Measurements from ENCODE around the gene FOXO3.
A peak's percentile ranks its signal among the peaks of the same experiment; 100 is the strongest.

Gene FOXO3

DNA sequence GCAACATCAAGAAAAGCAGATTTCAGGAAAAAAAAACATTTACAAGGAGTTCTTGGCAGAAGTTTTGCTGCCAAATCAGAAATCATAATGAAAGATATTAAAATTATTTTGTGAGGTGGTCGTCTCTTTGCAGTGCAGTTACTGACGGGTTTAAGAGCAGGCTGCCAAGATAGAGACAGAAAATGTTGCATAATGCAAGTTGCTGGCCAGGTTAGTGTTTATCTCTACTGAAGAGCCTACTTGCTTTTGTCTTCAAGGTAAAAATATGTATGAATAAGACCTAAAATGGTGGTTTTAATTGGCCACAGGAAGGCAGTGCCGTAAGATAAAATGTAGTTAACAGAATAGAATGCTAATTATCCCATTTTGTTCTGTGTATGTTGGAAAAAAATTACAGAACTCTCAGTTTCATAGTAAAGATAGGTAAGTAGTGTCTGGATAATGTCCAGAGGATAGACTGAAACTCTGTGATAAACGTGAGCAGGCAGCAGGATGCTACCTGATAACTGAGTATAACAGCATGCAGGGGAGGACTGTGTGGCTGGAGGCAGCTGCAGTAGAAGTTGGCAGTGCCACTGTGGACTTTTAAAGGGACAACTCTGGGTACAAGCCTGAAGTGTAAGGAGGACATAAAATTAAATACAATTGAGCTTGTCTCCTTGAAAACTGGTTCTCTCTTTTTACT is 13.9 kb downstream of the FOXO3 start:
- DNase-seq (ENCODE audit: low read depth in 1 of 2, low spot score in 1 of 2) = no peak

GRCh38 chr6:108575905-108576494 is 15.3 kb downstream of the FOXO3 start:
- no peak for DNase-seq (ENCODE audit: low read depth in 1 of 2, low spot score in 1 of 2)

GRCh38 chr6:108576709-108577108 is 16.0 kb downstream of the FOXO3 start:
- no peak for DNase-seq (ENCODE audit: low read depth in 1 of 2, low spot score in 1 of 2)

DNA sequence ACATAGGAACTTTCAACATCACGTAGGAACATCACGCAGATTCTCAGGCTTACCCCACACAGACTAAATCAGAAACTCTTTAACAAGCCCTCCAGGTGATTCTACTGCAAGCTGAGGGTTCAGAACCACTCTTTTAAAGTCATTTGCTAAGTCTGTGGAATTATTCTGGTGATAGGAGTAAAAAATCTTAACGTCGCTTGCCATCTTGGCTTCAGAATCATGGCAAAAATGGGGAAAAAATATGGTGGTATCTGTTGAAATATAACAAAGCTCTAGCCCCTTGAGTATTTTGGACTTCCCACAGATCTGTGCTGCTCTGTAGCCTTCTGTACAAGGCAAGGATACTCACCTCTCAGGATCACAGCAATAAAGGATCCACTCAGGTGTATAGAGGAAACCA is 17.4 kb downstream of the FOXO3 start:
- no peak for DNase-seq (ENCODE audit: low read depth in 1 of 2, low spot score in 1 of 2)

GRCh38 chr6:108578595-108579327 is 18.0 kb downstream of the FOXO3 start:
- no peak for DNase-seq (ENCODE audit: low read depth in 1 of 2, low spot score in 1 of 2)

DNA sequence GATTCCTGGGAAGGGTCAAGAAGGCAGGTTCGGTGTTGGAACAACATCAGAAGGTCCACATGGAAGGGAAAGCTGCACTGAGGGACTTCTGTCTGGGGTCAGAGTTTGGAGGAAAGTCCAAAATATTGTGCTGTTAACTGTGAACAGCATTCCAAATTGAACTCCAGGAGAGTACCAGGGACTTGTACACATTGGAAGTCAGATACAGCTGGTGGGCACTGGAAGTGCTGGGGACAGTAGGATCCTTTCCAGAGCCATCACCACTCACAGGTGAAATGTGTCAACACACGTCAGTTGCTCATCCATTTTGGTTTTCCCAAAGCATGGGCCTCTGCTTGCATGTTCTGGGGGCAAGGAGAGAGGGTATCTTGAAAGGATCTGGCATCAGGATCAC is 18.6 kb downstream of the FOXO3 start:
- DNase-seq (ENCODE audit: low read depth in 1 of 2, low spot score in 1 of 2) = no peak

DNA sequence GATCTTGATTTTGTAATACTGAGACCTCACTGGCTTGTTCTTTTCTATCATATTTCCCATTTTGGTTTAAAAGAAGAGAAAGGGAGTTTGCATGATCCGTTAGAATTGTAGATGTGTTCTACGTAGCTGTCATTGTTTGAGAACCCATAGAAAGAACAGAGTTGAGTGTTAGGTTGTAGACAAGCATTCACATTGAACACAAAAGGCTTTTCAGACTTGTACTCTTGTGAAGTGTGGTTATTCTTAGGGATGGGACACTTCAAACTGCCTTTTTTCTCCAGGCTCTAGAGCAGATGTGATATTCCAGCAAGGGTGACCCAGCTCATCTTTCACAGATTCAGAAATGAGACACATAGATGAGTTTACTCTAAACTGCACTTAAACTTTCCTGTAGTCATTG is 19.9 kb downstream of the FOXO3 start:
- no peak for DNase-seq (ENCODE audit: low read depth in 1 of 2, low spot score in 1 of 2)

DNA sequence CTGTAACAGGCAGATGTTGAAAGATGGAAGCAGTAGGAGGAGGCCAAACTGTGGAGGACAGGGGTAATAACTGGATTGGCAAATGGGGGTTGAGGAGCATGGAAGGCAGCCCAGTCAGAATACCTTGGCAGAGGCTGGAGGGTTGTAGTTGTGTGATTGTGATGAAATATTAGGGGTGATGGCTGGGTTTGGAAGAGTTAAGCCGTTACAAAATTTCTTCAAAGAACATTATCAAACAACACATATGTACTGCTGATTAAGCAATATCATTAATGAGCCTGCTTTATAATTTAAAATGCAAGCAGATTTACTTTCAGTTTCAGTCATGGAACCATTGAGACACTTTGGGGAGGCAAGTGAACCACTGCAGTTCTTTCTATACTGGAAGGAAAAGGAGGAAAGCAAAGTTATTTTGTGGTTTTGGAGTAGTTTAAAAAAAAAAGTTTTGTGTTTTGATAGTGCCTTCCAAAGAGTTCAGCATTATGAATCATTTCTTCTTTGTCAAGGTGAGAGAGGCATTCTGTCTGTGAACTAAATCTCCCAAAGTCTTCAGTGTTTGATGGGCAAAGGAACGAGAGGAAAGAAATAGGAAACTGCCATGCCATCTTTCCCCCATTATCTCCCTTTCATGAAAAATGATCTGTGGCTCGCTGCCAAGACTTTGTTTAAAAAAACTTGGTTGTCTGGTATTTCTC is 20.7 kb downstream of the FOXO3 start:
- DNase-seq (ENCODE audit: low read depth in 1 of 2, low spot score in 1 of 2) = no peak

DNA sequence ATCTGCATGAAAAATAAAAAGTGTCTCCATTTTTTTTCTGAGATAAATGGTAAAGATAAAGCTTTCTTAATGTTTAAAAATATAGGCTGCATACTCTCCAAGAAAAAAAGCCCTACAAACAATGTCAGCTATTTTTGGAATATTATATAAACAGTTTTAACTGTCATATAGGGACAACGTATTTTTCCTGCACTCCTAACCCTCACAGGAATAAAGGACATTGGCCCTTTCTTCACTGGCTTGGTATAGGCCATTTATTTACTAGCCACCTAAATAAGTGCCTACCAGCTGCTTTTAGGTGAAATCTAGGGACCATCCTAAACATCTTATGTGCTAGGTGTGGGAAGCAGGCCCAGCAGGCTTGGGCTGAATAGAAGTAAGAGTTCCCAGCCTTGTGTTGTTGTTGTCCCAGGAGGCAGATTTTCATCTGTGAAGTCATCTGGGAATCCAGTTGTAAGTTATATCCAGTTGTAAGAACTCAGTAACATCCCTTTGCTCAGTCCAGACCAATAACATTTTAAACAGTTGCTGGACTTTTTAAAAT is 21.3 kb downstream of the FOXO3 start:
- DNase-seq (ENCODE audit: low read depth in 1 of 2, low spot score in 1 of 2) = no peak

DNA sequence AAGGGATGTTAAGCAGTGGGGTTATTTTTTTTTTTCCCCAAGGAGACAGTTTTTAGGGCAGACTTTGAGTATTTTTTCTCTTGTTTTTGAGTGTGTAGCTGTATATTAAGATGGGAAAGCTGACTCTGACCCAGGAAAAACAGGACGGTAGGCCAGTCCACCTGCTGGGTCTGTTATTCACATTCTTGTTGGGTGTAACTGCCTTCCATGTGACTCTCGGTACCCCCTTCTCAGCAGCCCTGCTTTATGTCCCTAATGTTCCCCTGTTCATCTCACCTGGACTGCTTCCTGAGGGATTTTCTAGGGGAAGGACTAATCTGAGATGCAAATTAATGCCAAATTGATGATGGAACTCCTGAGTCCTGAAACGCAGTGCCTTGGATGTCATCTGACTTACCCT is 21.9 kb downstream of the FOXO3 start:
- DNase-seq (ENCODE audit: low read depth in 1 of 2, low spot score in 1 of 2) = no peak

DNA sequence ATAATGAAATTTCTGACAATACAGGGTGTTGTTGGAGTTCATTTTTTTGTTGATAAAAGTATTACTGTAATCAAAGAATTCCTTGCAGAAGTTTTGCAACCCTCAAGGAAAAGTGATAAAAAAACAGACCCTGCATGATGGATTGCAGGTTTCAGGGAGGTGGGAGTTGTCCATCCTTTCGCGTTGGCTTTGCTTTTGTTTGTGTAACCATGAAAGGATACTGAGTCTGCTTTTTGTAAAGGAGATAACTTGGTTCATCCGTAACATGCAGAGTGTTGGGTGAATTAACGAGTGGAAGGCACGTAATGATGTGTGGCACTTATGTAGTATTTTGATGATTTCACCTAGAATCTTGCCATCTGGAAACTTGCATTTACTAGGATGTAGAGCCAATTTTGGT is 23.6 kb downstream of the FOXO3 start:
- DNase-seq (ENCODE audit: low read depth in 1 of 2, low spot score in 1 of 2) = no peak

- DNase-seq (ENCODE audit: low read depth in 1 of 2, low spot score in 1 of 2) = no peak
Measured at GRCh38 chr6:108585359-108585758, 24.6 kb downstream of the FOXO3 start.

DNA sequence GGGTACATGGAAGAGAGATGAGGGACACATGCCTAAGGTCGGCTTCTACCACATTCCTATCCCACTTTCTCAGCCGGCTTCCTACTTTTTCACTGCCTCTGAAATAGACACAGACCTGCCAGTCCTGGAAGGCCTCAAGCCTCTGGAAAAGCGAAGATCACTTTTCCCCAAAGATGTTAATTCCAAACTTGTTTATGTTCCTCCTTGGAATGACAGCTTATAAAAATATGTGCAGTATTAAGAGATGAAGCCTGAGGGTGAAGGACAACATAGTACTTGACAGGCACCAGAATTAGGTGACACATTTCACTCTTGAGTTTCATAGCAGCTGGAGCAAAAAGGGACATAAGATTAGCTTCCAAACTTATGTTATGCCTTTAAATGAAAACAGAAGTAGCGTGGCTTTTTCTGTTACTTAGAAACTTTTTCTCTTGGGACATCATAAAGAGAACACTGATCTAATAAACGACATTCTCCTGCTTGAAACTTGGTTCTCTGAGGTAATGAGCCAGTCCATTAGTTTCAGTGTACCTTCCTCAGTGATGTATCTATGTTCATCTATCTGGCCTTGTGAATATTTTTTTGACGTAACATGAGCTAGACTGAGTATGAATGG is 25.3 kb downstream of the FOXO3 start:
- no peak for DNase-seq (ENCODE audit: low read depth in 1 of 2, low spot score in 1 of 2)

GRCh38 chr6:108587258-108588059 is 26.7 kb downstream of the FOXO3 start:
- no peak for DNase-seq (ENCODE audit: low read depth in 1 of 2, low spot score in 1 of 2)

DNA sequence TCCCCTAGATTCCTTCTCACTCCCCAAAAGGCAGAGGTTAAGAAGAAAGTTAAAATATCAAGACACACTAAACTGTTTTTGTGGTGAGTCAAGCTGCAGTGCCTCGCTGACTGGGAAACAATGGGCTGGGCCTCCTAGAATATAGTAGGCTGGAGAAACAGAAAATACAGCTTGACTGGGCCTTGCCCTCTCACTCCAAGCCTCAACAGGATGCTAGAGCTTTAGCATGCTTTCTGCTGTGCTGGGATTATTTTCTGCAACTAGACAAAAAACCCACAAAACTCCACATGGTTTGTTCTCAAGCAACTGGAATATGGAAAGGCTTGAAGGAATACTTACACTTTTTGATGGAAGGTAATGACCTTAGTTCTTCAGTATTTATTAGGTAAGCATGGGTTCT is 27.9 kb downstream of the FOXO3 start:
- no peak for DNase-seq (ENCODE audit: low read depth in 1 of 2, low spot score in 1 of 2)

- no peak for DNase-seq (ENCODE audit: low read depth in 1 of 2, low spot score in 1 of 2)
Measured at GRCh38 chr6:108589244-108589791, 28.6 kb downstream of the FOXO3 start.

GRCh38 chr6:108591040-108591816 is 30.5 kb downstream of the FOXO3 start:
- DNase-seq (ENCODE audit: low read depth in 1 of 2, low spot score in 1 of 2) = no peak

- DNase-seq (ENCODE audit: low read depth in 1 of 2, low spot score in 1 of 2) = peak in 1 of 2 donors; percentile 10
Measured at GRCh38 chr6:108592371-108593337, 31.9 kb downstream of the FOXO3 start.
